Neural cell (in vitro differentiated cells): ENCODE data around the gene ELOVL3.

Experiments
- EZH2 ChIP-seq: fragments of 200-600, 300-800 bp; shearing (Covaris generic), sonication (generic); IDR thresholded peaks from 2 replicates; pipeline ENCODE4 v1.6.1; 2014; ENCODE audit warnings: antibody characterized with exemption, low read length, borderline replicate concordance, mild to moderate bottlenecking; ENCODE audit not compliant: insufficient read depth, poor library complexity, severe bottlenecking
- RAD21 ChIP-seq: fragments of 450-650 bp; conservative IDR thresholded peaks from 2 replicates; pipeline ENCODE4 v1.6.1; 2014; ENCODE audit warnings: antibody characterized with exemption, mild to moderate bottlenecking, moderate library complexity
- SMC3 ChIP-seq: fragments of 450-650 bp; conservative IDR thresholded peaks from 2 replicates; pipeline ENCODE4 v1.6.1; 2014; ENCODE audit warnings: antibody characterized with exemption, mild to moderate bottlenecking, moderate library complexity; ENCODE audit not compliant: poor library complexity
- TAF1 ChIP-seq: IDR thresholded peaks from 2 replicates; pipeline ENCODE4 v1.6.1; 2012; ENCODE audit warnings: low read depth
- TF ChIP-seq, protein P1 (sequence below): fragments of 450-650 bp; IDR thresholded peaks from 2 replicates; pipeline ENCODE4 v1.5.1; 2014; ENCODE audit warnings: antibody characterized with exemption, mild to moderate bottlenecking, moderate library complexity; ENCODE audit not compliant: poor library complexity, severe bottlenecking
- TF ChIP-seq, protein P2 (sequence below): IDR thresholded peaks from 2 replicates; pipeline ENCODE4 v1.6.1; 2012; ENCODE audit warnings: borderline replicate concordance

DNA sequence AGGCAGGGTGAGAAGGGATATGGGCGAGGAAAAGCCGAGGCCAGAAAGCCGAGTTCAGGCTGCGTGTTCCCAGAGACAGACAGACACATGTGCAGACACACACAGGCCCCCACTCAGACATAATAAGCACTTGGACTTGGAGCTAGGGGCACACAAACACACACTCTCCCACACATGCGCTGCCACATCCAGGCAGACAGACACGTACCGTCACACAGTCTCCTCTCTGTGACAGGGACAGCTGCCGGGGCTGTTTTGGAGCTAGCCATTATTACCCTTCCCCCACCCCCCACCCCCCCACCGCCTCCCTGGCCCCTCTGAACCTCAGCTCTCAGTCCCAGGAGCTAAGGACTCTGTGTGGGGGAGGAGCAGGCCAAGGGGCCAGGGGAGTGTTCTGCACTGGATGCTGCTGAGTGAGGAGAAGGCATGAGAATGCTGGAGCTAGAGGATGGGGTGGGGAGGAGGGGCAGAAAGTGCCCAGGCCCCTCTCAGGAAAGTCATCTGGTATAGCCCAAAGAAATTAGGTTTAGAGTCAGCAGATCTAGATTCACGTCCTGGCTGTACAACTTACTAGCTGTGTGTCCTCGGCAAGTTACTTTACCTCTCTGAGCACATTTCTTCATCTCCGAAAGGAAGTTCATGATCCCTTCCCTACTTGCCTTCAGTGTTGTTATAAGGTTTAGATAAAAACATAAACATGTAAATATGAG, 8.9 kb downstream of the ELOVL3 start:
- TF ChIP-seq, protein P1, sequence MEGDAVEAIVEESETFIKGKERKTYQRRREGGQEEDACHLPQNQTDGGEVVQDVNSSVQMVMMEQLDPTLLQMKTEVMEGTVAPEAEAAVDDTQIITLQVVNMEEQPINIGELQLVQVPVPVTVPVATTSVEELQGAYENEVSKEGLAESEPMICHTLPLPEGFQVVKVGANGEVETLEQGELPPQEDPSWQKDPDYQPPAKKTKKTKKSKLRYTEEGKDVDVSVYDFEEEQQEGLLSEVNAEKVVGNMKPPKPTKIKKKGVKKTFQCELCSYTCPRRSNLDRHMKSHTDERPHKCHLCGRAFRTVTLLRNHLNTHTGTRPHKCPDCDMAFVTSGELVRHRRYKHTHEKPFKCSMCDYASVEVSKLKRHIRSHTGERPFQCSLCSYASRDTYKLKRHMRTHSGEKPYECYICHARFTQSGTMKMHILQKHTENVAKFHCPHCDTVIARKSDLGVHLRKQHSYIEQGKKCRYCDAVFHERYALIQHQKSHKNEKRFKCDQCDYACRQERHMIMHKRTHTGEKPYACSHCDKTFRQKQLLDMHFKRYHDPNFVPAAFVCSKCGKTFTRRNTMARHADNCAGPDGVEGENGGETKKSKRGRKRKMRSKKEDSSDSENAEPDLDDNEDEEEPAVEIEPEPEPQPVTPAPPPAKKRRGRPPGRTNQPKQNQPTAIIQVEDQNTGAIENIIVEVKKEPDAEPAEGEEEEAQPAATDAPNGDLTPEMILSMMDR, result no peak
- TF ChIP-seq EZH2, result no peak
- TF ChIP-seq SMC3, result no peak
- TF ChIP-seq TAF1, result no peak
- TF ChIP-seq, protein P2, sequence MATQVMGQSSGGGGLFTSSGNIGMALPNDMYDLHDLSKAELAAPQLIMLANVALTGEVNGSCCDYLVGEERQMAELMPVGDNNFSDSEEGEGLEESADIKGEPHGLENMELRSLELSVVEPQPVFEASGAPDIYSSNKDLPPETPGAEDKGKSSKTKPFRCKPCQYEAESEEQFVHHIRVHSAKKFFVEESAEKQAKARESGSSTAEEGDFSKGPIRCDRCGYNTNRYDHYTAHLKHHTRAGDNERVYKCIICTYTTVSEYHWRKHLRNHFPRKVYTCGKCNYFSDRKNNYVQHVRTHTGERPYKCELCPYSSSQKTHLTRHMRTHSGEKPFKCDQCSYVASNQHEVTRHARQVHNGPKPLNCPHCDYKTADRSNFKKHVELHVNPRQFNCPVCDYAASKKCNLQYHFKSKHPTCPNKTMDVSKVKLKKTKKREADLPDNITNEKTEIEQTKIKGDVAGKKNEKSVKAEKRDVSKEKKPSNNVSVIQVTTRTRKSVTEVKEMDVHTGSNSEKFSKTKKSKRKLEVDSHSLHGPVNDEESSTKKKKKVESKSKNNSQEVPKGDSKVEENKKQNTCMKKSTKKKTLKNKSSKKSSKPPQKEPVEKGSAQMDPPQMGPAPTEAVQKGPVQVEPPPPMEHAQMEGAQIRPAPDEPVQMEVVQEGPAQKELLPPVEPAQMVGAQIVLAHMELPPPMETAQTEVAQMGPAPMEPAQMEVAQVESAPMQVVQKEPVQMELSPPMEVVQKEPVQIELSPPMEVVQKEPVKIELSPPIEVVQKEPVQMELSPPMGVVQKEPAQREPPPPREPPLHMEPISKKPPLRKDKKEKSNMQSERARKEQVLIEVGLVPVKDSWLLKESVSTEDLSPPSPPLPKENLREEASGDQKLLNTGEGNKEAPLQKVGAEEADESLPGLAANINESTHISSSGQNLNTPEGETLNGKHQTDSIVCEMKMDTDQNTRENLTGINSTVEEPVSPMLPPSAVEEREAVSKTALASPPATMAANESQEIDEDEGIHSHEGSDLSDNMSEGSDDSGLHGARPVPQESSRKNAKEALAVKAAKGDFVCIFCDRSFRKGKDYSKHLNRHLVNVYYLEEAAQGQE, result no peak
- TF ChIP-seq RAD21, result no peak
